Astrocyte (in vitro differentiated cells and primary cell): ENCODE measurements around the gene ZKSCAN1. TPM values are rescaled to one million over a fixed set of nuclear protein-coding genes. Genes with fewer than 3 reads are reported as not detected.

Experiments used
- DNase-seq: peaks from one replicate; pipeline ENCODE4 v3.0.0-alpha.2; 2010; ENCODE audit warnings: low read depth
- FAIRE-seq: peaks from 2 replicates; lab custom pipeline; 2011; peaks lifted over from hg19 to GRCh38; lab: Jason Lieb, UNC
- H2AFZ ChIP-seq: 2 replicates; pipeline ENCODE4 v1.6.0; 2012; ENCODE audit warnings: low read depth, low read length, inconsistent platforms
- H3K27ac ChIP-seq: 2 replicates; pipeline ENCODE4 v1.5.1; 2011; ENCODE audit warnings: low read depth, low read length, inconsistent platforms
- H3K27me3 ChIP-seq: 2 replicates; pipeline ENCODE4 v1.6.0; 2011; ENCODE audit warnings: low read length, inconsistent platforms; ENCODE audit not compliant: insufficient read depth
- H3K36me3 ChIP-seq: 2 replicates; pipeline ENCODE4 v1.5.1; 2011; ENCODE audit warnings: low read length, inconsistent platforms; ENCODE audit not compliant: insufficient read depth
- H3K4me1 ChIP-seq: 2 replicates; pipeline ENCODE4 v1.5.1; 2011; ENCODE audit warnings: low read length, inconsistent platforms; ENCODE audit not compliant: insufficient read depth
- H3K4me2 ChIP-seq: 2 replicates; pipeline ENCODE4 v1.6.0; 2012; ENCODE audit warnings: low read length, inconsistent platforms
- H3K4me3 ChIP-seq: 2 replicates; pipeline ENCODE4 v1.5.1; 2011; ENCODE audit warnings: low read depth, mild to moderate bottlenecking, low read length, inconsistent platforms; ENCODE audit not compliant: insufficient read depth
- H3K79me2 ChIP-seq: 2 replicates; pipeline ENCODE4 v1.6.0; 2012; ENCODE audit warnings: mild to moderate bottlenecking, low read length, inconsistent platforms; ENCODE audit not compliant: insufficient read depth
- H3K9ac ChIP-seq: 2 replicates; pipeline ENCODE4 v1.6.0; 2012; ENCODE audit warnings: mild to moderate bottlenecking, low read length, inconsistent platforms
- H3K9me3 ChIP-seq: 2 replicates; pipeline ENCODE4 v1.5.1; 2012; ENCODE audit warnings: low read depth, mild to moderate bottlenecking, low read length, inconsistent platforms; ENCODE audit not compliant: insufficient read depth
- H4K20me1 ChIP-seq: 2 replicates; pipeline ENCODE4 v1.6.0; 2012; ENCODE audit warnings: low read length, inconsistent platforms; ENCODE audit not compliant: insufficient read depth
- H3K27ac Mint-ChIP-seq: one replicate; pipeline ENCODE4 v1.8.0; 2021; ENCODE audit warnings: mild to moderate bottlenecking, mixed read lengths; ENCODE audit not compliant: unreplicated experiment
- H3K27me3 Mint-ChIP-seq: one replicate; pipeline ENCODE4 v1.8.0; 2021; ENCODE audit warnings: low read depth, mixed read lengths; ENCODE audit not compliant: unreplicated experiment
- H3K36me3 Mint-ChIP-seq: one replicate; pipeline ENCODE4 v1.8.0; 2021; ENCODE audit warnings: low read depth, mixed read lengths; ENCODE audit not compliant: unreplicated experiment
- H3K4me1 Mint-ChIP-seq: one replicate; pipeline ENCODE4 v1.8.0; 2021; ENCODE audit warnings: low read depth, mixed read lengths; ENCODE audit not compliant: unreplicated experiment
- H3K4me3 Mint-ChIP-seq: one replicate; pipeline ENCODE4 v1.8.0; 2021; ENCODE audit warnings: mild to moderate bottlenecking, moderate library complexity, mixed read lengths; ENCODE audit not compliant: unreplicated experiment
- H3K9me3 Mint-ChIP-seq: one replicate; pipeline ENCODE4 v1.8.0; 2021; ENCODE audit warnings: mild to moderate bottlenecking, mixed read lengths; ENCODE audit not compliant: unreplicated experiment
- EZH2 ChIP-seq: IDR thresholded peaks from 2 replicates; pipeline ENCODE4 v1.6.1; 2012; ENCODE audit warnings: mild to moderate bottlenecking, low read length, inconsistent platforms; ENCODE audit not compliant: insufficient read depth
- total RNA-seq: library from RNA; stranded (reverse); gene quantifications from 2 replicates; pipeline ENCODE4 v1.2.1, GENCODE V29; 2021
- TF ChIP-seq, protein P1 (sequence below): IDR thresholded peaks from 2 replicates; pipeline ENCODE4 v1.5.1; 2011; ENCODE audit warnings: low read depth, mild to moderate bottlenecking, inconsistent platforms, low read length, moderate library complexity; ENCODE audit not compliant: insufficient read depth

Gene ZKSCAN1
- total RNA-seq, 1 donor from 2014 or later = 70.8 TPM

- peaks cover 29% of the 10 kb centered on the region for H3K36me3 ChIP-seq
- peaks cover 4% of the 10 kb centered on the region for H3K36me3 Mint-ChIP-seq
- H4K20me1 ChIP-seq = peaks cover 57% of the 10 kb centered on the region
These were observed 7.2 kb downstream of the ZKSCAN1 start for GRCh38 chr7:100022621-100023020.

DNA sequence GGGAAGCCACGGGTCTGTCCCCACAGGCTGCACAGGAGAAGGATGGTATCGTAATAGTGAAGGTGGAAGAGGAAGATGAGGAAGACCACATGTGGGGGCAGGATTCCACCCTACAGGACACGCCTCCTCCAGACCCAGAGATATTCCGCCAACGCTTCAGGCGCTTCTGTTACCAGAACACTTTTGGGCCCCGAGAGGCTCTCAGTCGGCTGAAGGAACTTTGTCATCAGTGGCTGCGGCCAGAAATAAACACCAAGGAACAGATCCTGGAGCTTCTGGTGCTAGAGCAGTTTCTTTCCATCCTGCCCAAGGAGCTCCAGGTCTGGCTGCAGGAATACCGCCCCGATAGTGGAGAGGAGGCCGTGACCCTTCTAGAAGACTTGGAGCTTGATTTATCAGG, 8.1 kb downstream of the ZKSCAN1 start:
- no peak overlapping the region for H3K27ac Mint-ChIP-seq
- Histone ChIP-seq H3K9me3 (no peaks in the 10 kb centered on the region), H3K4me3 (no peak overlapping the region), H3K9ac (no peak overlapping the region), H3K4me1 (peaks cover 4% of the 10 kb centered on the region), H4K20me1 (peaks cover 50% of the 10 kb centered on the region), H2AFZ (no peak overlapping the region), H3K36me3 (peaks cover 34% of the 10 kb centered on the region), H3K27me3 (no peaks in the 10 kb centered on the region), H3K27ac (no peak overlapping the region), H3K79me2 (peaks cover 53% of the 10 kb centered on the region), H3K4me2 (no peak overlapping the region)
- peaks cover 7% of the 10 kb centered on the region for H3K36me3 Mint-ChIP-seq
- H3K4me3 Mint-ChIP-seq = no peak overlapping the region
- FAIRE-seq (no peak), DNase-seq (no peak)
- H3K27me3 Mint-ChIP-seq = no peaks in the 10 kb centered on the region
- peaks cover 7% of the 10 kb centered on the region for H3K4me1 Mint-ChIP-seq
- H3K9me3 Mint-ChIP-seq = no peaks in the 10 kb centered on the region
- TF ChIP-seq, protein P1, sequence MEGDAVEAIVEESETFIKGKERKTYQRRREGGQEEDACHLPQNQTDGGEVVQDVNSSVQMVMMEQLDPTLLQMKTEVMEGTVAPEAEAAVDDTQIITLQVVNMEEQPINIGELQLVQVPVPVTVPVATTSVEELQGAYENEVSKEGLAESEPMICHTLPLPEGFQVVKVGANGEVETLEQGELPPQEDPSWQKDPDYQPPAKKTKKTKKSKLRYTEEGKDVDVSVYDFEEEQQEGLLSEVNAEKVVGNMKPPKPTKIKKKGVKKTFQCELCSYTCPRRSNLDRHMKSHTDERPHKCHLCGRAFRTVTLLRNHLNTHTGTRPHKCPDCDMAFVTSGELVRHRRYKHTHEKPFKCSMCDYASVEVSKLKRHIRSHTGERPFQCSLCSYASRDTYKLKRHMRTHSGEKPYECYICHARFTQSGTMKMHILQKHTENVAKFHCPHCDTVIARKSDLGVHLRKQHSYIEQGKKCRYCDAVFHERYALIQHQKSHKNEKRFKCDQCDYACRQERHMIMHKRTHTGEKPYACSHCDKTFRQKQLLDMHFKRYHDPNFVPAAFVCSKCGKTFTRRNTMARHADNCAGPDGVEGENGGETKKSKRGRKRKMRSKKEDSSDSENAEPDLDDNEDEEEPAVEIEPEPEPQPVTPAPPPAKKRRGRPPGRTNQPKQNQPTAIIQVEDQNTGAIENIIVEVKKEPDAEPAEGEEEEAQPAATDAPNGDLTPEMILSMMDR = no peak
- no peak for TF ChIP-seq EZH2

More at GRCh38 chr7:100022621-100023020, 7.2 kb downstream of the ZKSCAN1 start:
- TF ChIP-seq, protein P1 = no peak
- TF ChIP-seq EZH2 = no peak
- H3K9ac ChIP-seq = no peak overlapping the region
- H3K4me1 ChIP-seq = peaks cover 4% of the 10 kb centered on the region
- no peak overlapping the region for H2AFZ ChIP-seq
- H3K27ac Mint-ChIP-seq = no peak overlapping the region
- no peak overlapping the region for H3K4me3 ChIP-seq
- no peak overlapping the region for H3K27ac ChIP-seq
- FAIRE-seq = no peak
- peaks cover 8% of the 10 kb centered on the region for H3K4me1 Mint-ChIP-seq
- DNase-seq = no peak
- peaks cover 62% of the 10 kb centered on the region for H3K79me2 ChIP-seq
- no peak overlapping the region for H3K4me3 Mint-ChIP-seq
- no peaks in the 10 kb centered on the region for H3K9me3 ChIP-seq
- no peaks in the 10 kb centered on the region for H3K27me3 ChIP-seq
- no peak overlapping the region for H3K4me2 ChIP-seq
- no peaks in the 10 kb centered on the region for H3K9me3 Mint-ChIP-seq
- H3K27me3 Mint-ChIP-seq = no peaks in the 10 kb centered on the region

DNA sequence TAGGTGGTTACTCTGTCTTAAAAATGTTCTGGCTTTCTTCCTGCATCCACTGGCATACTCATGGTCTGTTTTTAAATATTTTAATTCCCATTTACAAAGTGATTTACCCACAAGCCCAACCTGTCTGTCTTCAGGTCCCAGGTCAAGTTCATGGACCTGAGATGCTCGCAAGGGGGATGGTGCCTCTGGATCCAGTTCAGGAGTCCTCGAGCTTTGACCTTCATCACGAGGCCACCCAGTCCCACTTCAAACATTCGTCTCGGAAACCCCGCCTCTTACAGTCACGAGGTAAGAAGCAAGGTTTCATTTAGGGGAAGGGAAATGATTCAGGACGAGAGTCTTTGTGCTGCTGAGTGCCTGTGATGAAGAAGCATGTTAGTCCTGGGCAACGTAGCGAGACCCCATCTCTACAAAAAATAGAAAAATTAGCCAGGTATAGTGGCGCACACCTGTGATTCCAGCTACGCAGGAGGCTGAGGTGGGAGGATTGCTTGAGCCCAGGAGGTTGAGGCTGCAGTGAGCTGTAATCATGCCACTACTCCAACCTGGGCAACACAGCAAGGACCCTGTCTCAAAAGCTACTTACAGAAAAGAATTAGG, 8.7 kb downstream of the ZKSCAN1 start:
- FAIRE-seq = no peak
- H3K36me3 ChIP-seq = peaks cover 30% of the 10 kb centered on the region
- H3K9me3 Mint-ChIP-seq = no peaks in the 10 kb centered on the region

More for the DNA sequence above, 8.7 kb downstream of the ZKSCAN1 start:
- H3K36me3 Mint-ChIP-seq = peaks cover 7% of the 10 kb centered on the region
- H2AFZ ChIP-seq = no peak overlapping the region
- no peak overlapping the region for H3K4me3 Mint-ChIP-seq
- peaks cover 4% of the 10 kb centered on the region for H3K4me1 ChIP-seq
- H3K79me2 ChIP-seq = peaks cover 47% of the 10 kb centered on the region
- H3K27me3 ChIP-seq = no peaks in the 10 kb centered on the region
- H3K27ac Mint-ChIP-seq = no peak overlapping the region
- no peaks in the 10 kb centered on the region for H3K9me3 ChIP-seq
- no peak overlapping the region for H3K27ac ChIP-seq
- no peak for DNase-seq
- H3K27me3 Mint-ChIP-seq = no peaks in the 10 kb centered on the region
- peaks cover 3% of the 10 kb centered on the region for H3K4me1 Mint-ChIP-seq
- peaks cover 44% of the 10 kb centered on the region for H4K20me1 ChIP-seq
- no peak overlapping the region for H3K4me2 ChIP-seq
- H3K4me3 ChIP-seq = no peak overlapping the region
- H3K9ac ChIP-seq = no peak overlapping the region
- TF ChIP-seq, protein P1 = no peak
- no peak for TF ChIP-seq EZH2
